HG03575 (cell line): Measurements from ENCODE around the gene PTMA.

Experiments used
- ATAC-seq: cut with Tn5 transposase; IDR thresholded peaks from one replicate; pipeline ENCODE4 v1.9.1; 2021; ENCODE audit not compliant: unreplicated experiment, insufficient number of reproducible peaks, low FRiP score; ENCODE audit errors: extremely low read depth

The PTMA gene

GRCh38 chr2:231673348-231673770, 35.0 kb upstream of the PTMA start:
- ATAC-seq = no peak

GRCh38 chr2:231674587-231675338, 33.6 kb upstream of the PTMA start:
- ATAC-seq = no peak

- ATAC-seq = no peak
Measured at GRCh38 chr2:231676243-231676642, 32.1 kb upstream of the PTMA start.

GRCh38 chr2:231677632-231678104, 30.7 kb upstream of the PTMA start:
- no peak for ATAC-seq

- no peak for ATAC-seq
Measured at GRCh38 chr2:231679908-231680284, 28.4 kb upstream of the PTMA start.

GRCh38 chr2:231680285-231680991, 27.9 kb upstream of the PTMA start:
- ATAC-seq = no peak

GRCh38 chr2:231680992-231681852, 27.1 kb upstream of the PTMA start:
- no peak for ATAC-seq

- ATAC-seq = no peak
Measured at GRCh38 chr2:231682603-231683291, 25.6 kb upstream of the PTMA start.

GRCh38 chr2:231683292-231684235, 24.8 kb upstream of the PTMA start:
- no peak for ATAC-seq

- ATAC-seq = no peak
Measured at GRCh38 chr2:231684314-231685223, 23.8 kb upstream of the PTMA start.

GRCh38 chr2:231685349-231686191, 22.8 kb upstream of the PTMA start:
- no peak for ATAC-seq

GRCh38 chr2:231686192-231687100, 21.9 kb upstream of the PTMA start:
- ATAC-seq = no peak

- ATAC-seq = no peak
Measured at GRCh38 chr2:231687133-231687852, 21.0 kb upstream of the PTMA start.

GRCh38 chr2:231687961-231688360, 20.4 kb upstream of the PTMA start:
- no peak for ATAC-seq

- no peak for ATAC-seq
Measured at GRCh38 chr2:231688719-231689118, 19.6 kb upstream of the PTMA start.
